Effector CD4-positive, alpha-beta T cell (primary cell): ENCODE results near the gene PRMT5.

Experiments used
- DNase-seq: peaks from one replicate; pipeline ENCODE4 v3.0.0-alpha.2; 2020

Gene PRMT5

GRCh38 chr14:22896356-22896755, 32.8 kb downstream of the PRMT5 start:
- no peak for DNase-seq

GRCh38 chr14:22895402-22895801, 33.8 kb downstream of the PRMT5 start:
- DNase-seq = no peak

GRCh38 chr14:22893706-22894105, 35.5 kb downstream of the PRMT5 start:
- no peak for DNase-seq

DNA sequence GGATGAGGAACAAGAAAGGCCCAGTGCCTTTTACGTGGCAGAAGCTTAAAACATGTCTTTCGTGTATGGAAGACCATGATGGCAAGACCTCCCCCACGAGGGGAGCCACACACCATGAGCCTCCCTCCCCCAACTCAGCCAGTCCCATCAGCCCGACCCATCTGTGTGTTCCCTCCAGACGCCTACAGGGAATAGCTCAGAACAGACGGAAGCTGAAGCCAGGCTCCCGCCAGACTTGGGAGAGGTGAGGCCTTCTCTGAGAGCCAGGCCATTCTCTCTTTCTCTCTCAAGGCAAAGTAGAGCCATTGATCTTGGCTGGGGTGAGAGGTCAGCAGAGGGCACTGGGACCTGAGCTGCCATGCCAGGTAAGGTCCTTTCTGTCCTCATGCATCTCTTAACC, 36.7 kb downstream of the PRMT5 start:
- DNase-seq = no peak

GRCh38 chr14:22890416-22890815, 38.8 kb downstream of the PRMT5 start:
- DNase-seq = no peak

DNA sequence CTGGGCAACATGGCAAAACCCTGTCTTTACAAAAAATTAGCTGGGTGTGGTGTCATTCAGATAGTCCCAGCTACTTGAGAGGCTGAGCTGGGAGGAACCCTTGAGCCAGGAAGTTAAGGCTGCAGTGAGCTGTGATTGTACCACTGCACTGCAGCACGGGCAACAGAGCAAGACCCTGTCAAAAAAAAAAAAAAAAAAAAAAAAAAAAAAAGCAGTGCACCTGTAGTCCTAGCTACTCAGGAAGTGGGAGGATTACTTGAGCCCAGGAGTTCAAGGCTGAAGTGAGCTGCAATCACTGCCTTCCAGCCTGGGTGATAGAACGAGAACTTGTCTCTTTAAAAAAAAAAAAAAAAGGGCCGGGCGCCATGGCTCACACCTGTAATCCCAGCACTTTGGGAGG, 40.5 kb downstream of the PRMT5 start:
- no peak for DNase-seq

DNA sequence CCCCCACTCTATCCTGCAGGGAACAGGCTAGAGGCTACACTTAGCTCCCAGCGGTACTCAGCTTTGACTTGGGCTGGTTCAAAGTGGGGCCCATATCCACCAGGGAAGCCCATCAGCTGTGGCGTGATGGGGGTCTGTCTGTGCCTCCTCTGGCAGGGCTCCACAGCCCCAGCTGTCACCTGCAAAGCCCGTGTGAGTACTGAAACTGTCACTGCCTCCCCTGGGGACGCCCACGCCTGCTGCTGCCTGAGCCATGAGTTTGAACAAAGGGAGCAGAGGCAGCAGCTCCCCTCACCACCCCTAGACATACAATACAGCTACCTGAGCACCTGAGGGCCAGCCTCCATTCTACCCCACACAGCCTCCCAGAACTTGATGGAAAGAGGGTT, 41.2 kb downstream of the PRMT5 start:
- DNase-seq = no peak

- peak; percentile 21 for DNase-seq
Measured at GRCh38 chr14:22887260-22887989, 41.8 kb downstream of the PRMT5 start.

GRCh38 chr14:22886500-22887259, 42.5 kb downstream of the PRMT5 start:
- peak; percentile 56 for DNase-seq

DNA sequence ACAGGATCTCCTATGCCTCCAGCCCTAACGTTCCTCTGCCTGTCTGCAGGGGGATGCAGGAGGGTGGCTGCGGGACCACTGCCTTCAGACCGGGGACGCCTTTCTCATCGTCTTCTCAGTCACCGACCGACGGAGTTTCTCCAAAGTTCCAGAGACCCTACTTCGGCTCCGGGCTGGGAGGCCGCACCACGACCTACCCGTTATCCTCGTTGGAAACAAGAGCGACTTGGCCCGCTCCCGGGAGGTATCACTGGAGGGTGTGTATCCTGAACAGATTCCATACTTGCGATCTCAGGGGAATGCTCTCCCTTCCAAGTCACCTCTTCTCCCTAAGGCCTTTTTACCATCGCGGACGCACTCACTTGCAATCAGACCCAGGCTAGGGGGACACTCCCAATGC, 43.2 kb downstream of the PRMT5 start:
- DNase-seq = no peak

GRCh38 chr14:22884738-22885523, 44.2 kb downstream of the PRMT5 start:
- DNase-seq = no peak

DNA sequence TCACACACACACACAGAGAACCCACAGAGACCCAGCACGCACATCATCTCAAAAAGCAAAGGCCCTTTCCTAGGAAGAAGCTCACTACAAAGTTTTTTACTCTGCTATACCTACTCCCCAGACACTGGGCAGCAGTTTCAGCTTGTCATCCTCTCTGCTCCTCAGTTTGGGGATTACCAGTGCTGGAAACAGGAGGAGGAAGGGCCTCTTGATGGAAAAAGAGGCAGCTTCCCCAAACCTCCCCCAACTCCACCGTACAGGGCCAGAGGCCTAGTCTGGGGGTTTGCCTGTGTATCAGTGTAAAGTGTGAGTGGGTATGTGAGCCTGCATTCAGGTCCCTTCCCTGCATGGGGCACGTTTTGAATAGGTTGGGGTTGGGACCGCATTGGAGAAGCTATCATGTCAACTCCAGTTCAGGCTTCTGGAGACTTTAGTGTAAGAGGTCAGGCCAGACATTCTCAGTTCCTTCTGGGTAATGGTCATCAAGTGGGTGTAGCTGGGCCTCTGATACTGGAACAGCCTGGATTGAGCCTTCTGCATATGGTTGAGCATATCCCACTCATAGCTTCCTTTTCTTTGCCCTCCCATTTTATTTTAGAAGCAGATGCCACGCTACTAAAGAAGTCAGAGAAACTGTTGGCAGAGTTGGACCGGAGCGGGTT, 45.0 kb downstream of the PRMT5 start:
- DNase-seq = no peak

- DNase-seq = no peak
Measured at GRCh38 chr14:22883173-22883976, 45.8 kb downstream of the PRMT5 start, which contains the start of gene REM2. TSS of gene REM2 (plus strand) at chr14:22883222. CDS start at chr14:22883288, 66 bp downstream.

DNA sequence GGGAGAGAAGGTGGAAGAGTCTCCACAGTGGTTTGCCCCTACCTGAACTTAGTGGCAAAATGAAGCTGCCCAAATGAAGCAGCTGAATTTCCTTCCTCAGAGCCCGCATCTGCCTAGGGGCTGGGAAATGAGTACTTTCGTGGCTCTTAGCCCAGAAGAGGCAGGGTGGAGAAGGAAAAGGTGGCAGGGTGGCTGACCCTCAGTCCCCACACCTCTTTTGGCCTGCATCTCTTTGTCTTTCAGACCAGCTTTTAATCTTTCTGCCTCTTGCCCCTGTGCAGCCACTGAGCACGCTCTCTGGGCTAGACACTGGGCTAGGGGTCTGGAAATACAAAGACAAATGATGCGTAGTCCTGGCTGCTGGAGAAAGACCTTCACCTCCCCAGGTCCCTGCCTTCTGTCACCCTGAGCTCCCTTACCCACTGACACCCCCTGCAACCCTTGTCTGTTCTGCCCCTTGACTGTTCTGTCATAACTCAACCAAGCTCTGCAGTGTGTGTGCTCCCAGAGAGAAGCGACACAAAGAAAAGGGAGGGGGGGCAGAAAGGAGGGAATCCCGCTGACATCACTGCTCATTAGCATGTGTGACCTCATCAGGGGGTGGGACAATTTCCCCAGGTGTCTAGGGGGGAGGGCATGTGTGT, 46.5 kb downstream of the PRMT5 start:
- DNase-seq = peak; percentile 33

DNA sequence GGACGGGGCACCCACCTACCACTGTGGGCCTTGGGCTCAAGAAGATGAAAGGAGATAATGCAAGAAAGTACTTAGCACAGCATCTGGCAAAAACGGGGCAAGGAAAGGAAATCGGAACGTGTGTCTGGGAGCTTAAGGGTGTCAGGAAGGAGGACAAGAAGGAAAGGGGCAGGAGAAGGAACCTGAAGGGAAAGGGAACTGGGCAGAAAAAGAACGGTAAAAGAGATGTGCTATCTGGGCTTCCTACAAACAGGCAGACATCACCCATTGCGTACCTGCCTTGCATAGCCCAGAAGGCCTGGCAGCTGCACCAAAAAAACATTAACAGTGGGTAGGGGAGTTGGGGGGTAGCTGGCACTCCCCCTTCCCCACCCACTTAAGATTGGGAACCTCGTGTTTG, 47.1 kb downstream of the PRMT5 start:
- no peak for DNase-seq

DNA sequence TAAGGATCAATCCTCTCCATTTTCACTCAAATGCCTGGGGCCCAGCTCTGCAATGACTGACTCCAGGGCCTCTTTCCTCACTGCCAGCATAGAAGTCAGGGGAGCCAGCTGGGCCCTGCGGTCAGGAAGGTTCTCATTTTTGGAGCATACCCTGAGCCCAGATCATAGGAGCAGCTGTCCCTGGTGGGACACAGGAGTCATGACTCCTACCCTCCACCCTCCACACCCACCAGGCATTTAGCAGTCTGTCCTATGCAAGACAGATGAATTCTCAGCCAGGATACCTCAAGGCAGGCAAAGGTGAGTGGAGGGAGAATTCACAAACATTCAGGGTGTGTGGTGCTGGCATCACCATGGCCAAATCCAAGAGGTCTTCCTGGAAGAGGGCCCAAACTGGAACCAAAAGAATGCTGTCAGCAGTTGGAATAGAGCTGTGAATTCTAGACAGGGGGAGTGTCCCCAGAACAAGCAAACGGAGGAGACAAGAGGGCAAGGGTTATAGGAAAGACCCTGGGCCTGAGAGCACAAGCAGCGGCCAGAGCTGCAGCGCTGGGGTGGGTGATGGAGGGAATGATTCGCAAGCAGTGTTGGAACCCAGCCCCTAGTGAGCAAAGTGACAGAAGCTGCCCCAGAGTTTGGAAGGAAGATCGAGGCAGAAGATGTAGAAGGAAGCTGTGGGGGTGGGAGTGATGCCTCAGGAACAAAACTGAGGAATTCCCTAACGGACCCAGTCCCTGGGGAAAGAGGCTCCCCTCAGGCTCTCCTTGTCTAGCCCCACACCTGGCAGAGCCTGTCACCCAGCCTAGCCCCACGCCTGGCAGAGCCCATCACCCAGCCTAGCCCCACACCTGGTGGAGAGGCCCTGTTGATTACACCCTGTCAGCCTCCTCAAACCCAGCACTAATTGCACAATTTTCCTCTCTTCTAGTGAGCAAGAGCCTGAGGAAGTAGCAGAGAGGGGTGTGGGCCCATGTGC, 50.6 kb downstream of the PRMT5 start:
- no peak for DNase-seq

GRCh38 chr14:22877000-22877501, 52.1 kb downstream of the PRMT5 start:
- no peak for DNase-seq

- no peak for DNase-seq
Measured at GRCh38 chr14:22875748-22876319, 53.3 kb downstream of the PRMT5 start.

GRCh38 chr14:22875003-22875747, 54.0 kb downstream of the PRMT5 start:
- DNase-seq = no peak
